GM18526 (cell line): ENCODE data around the gene KCNJ12.

Experiments
- POLR2A ChIP-seq: IDR thresholded peaks from 3 replicates; pipeline ENCODE4 v1.6.1; 2011; ENCODE audit not compliant: insufficient read length; ENCODE audit errors: extremely low read depth

Gene KCNJ12

DNA sequence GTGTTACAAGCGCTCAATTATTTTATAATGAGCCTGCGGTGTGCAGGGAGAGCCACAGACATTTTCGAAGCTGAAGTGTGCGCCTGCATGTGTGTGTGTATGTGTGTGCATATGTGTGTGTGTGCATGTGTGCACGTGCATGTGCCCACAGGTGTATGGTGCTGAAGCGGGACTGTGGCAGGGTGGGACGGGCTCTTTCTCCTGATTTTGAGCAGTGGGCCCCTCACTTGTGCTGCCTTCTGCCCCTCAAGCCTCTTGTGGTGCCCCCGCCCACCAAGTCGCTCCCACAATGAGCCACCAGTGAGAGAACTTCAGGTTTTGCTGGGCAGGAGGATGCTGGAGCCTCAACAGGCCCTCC lies 16.7 kb upstream of the KCNJ12 start:
- no peak for TF ChIP-seq POLR2A

DNA sequence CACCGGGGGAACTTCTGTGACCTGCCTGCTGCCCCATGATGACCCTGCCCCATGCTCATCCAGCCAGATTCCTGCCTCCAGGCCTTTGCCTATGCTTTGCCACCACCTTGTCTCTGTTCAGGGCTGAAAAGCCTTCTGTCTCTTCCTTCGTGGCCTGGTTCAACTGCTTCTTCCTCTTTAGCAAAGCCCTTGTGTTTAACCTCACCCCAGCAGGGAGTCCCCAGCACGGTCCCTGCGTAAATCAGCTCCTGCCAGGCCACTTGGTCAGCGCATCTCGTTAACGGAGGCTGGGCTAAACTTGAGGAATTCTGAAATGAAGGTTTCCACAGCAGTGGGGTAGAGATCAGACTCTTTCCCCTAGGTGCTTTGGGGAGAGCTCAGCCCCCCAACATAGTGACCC lies 16.1 kb upstream of the KCNJ12 start:
- no peak for TF ChIP-seq POLR2A

DNA sequence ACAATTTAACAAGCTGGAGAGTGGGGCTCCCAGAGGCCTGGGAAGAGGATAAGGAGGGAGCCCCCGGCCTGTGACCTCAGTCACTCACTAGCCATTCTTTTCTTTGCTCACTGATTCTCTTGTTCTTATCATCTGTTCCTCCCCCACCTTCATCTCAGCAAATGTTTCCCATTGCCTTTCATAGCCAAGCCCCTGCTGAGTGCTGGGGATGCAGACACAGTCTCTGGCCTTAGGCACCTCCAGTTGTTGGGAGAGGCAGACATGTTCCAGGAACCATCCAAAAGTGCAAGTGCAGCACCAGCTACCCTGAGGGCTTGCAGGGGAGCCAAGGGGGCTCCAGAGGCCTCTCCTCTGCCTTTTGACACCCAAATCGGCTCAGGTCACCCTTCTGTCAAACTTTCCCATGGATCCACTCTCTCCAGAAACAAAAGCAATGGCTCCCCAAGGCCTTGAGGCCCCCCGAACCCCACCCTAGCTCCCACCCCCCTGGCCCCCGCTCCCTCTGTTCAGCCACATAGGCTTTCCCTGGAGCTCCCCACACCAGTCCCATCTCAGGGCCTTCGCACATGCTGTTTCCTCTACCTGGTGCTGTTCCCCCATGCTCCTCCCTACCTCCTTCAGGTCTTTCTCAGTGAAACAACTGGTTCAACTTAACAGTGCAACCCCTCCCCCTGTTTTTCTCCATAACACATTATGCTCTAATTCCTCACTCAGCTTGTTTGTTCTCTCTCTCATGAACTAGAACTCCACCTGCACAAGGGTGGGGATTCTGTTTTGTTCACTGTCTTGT lies 14.9 kb upstream of the KCNJ12 start:
- TF ChIP-seq POLR2A: no peak

DNA sequence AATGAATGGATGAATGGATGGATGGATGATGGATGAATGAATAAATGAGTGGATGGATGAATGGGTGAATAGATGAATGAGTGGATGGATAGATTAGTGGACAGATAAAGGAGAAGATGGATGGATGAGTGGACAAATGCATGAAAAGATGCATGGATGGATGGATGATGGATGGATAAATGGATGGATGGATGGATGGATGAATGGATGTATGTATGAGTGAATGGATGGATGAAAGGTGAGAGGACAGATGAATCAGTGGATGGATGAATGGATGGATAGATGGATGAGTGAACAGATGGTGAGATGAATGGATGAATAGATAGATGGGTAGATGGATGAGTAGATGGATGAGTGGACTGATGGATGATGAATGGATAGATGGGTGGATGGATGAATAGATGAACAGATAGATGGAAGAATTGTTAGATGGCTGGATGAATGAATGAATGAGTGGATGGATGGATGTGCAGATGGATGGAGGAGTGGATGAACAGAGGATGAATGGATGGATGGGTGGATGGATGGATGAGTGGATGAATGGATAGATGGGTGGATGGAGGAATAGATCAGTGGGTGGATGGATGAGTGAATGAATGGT lies 13.7 kb upstream of the KCNJ12 start:
- no peak for TF ChIP-seq POLR2A

DNA sequence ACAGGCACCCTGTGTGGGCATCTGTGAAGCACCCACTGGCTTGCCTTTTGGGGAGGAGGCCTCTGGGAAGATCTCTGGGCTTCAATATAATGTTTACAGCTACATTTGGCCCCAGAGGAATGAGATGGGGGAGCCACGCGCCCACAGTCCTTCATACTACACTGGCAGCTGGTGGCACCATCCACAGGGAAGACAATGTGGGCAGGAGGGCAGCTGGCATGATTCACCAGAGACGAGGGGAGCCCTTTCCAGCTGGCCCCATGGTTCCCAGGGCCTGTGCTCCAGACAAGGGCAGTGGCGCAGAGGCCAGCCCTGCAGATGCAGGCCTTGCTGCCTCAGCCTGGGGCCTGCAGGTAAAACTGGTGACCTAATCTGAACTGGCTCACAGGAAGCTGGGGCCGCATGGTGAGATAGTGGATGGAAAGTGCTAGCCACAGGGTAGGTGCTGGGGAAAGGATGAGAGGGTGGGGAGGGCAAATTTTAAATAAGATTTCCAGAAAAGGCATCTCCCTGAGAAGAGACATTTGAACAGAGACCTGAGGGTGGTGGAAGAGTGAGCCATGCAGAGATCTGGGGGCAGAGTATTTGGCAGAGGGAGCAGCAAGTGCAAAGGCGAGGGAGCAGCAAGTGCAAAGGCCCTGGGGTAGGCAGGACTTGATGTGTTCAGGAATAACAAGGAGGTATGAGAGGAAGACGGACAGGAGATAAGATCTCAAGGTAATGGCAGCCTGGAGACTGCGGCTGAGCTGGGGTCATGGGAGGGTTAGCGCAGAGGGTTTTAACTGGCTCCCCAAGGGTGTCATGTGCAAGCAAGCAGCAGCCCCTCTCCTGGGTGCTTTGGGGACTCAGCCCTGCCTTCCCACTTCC lies 12.1 kb upstream of the KCNJ12 start:
- TF ChIP-seq POLR2A: no peak

DNA sequence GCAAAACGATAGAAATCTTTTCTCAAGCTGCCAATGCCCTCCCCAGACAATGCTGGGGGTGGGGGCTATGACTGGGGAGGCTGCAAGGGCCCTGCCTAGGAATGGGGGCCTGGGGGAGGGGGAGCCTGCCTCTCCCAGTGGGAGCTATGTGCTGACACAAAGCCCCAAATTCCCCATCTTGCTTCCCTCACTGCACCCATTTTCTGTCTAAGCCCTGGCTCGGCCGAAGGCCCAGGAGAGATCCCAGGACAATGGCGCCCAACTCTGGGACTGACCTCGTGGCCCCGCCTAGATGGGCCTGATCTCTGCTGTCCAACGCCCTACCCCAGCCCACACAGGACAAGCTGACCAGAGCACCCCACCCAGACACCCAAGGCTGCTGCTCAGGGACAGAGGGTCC lies 11.1 kb upstream of the KCNJ12 start:
- no peak for TF ChIP-seq POLR2A

DNA sequence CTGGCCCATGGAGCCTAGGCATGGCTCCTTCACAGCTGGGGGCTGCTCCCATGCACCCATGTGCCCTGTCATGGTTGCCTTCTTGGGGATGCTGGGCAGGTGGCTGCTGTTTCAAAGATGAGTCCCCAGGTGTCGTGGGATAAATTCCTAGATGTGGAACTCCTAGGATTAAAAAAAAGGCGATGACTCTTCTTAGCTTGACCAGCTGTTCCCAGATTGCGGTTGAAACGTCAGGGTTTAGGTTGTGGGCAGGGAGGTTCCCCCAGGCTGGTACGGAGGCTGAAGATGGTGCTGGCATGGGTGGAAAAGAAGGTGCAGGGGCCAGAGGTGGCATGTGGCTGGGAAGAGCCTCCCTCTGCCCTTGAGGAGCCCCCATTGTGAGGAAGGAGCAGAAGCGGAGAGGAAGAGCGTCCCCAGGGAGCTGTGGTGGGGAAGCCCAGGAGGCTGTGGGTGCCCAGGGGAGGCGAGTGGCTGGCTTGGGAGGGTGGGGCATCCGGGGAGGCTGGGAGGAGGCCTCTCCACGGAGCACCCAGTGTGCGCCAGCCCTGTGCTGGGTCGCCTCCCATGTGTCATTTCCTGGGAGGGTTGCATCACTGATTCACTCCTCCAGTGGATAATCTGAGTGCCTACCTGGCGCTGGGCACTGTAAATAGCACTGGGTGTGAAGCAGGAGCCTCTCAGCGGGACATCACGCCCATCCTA lies 7.5 kb upstream of the KCNJ12 start:
- no peak for TF ChIP-seq POLR2A

DNA sequence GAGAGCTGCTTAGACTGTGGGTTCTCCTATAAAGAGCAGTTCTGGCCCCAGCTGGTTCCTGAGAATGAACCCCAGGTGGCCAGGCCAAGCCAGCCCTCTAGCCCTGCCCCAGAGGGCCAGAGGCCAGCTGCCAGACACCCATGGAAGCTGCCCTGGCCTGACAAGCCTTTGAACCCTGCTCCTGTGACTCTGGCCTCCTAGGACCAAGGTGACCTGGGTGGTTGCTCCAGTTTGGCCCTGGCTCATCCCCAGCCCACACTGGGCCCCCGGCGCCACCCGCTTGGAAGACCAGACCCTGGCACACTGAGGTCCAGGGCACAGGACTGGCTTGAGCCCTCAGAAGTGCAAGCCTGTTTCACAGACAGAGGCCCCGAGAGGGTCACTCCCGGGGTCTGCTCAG lies 6.8 kb upstream of the KCNJ12 start:
- TF ChIP-seq POLR2A: no peak

DNA sequence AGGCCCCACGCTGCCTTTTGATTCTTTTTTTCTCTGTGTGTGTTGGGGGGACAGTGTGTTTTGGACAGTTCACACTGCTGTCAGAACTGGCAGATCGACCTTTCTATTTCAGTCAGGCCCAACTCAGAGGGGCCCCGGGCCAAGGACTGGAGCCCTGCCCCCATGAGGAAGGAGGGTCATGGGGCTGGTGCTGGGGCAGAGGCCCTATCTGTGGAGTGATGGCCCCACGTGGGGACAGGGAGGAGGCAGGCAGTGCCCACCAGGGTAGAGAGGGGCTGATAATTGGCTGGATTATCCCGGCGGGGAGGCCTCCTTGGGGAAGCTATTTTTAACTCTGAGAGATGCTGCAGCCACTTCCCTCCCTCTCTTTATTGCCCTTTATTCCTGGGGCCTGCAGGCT lies 5.7 kb upstream of the KCNJ12 start:
- TF ChIP-seq POLR2A: no peak

DNA sequence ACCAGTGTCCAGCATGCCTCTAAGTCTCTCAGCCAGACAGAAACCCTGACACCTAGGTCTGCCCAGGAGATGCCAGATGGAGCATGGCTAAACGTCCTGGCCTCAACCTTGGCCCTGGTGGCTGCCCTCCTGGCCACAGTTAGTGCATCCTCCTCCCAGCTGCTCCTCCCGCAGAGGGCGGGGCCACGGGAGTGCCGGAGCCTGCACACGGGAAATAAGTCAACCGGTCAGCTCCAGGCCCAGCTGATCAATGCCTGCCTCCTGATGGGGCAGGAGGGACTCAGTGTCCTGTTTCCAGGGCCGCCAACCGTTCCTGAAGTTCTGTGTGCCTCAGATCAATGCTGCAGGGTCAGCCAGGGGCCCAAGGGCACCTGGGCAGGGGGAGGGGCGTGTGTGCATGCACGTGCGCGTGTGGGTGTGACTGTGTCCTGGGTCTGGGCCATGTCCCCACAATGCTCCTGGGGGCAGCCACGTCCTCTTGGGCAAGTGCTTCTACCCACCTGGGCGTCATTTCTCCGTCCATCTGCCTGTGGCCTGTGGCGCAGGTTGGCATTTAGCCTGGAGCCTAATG lies 4.6 kb upstream of the KCNJ12 start:
- TF ChIP-seq POLR2A: no peak

DNA sequence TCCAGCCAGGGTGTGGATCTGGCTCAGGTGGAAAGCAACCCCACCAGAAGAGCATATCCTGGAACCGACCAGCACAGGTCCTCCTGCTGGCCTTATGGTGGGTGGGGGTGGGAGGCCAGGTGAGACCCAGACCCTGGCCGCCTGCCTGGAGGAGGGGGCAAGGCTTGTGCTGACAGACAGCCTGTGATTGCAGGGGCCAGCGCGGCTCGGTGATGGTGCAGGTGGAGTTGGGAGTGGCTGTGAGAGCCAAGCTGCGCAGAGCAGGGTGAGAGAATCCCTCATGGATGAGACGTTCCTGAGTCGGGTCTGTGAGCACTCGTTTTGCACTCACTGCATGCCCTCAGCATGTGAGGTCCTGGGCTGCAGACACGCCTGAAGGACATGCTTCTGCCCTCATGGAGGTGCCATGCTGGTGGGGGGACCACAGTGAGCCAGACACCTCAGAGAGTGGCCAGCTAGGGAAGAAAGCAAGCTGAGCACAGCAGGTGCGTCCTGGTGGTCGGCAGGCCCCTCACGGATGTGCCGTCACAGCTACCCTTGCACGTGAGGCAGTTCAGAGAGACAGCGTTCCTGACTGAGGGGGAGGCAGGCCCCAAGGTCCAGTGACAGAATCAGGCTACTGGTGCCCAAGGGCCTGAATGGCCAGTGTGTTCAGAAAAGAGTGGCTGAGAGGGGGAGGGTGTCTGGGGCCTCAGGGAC lies 3.8 kb upstream of the KCNJ12 start:
- no peak for TF ChIP-seq POLR2A

DNA sequence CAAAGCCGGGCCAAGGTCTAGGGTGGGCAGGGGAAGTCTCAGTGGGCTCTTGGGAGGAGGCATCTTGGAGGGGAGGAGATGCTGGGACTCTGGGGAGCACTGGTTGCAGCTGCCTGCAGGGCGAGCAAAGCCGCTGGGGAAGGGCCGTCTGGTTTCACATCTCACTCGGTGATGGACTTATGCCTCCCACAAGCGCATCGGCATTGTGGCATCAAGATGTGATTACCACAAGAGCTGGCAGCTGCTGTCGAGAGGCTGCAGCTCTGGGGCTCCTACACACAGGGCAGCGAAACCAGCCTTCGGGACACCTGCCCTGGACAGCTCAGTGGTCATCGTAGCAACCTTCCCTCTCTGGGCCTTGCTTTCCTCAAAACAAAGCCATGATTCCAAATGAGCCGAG lies 3.1 kb upstream of the KCNJ12 start:
- TF ChIP-seq POLR2A: no peak

DNA sequence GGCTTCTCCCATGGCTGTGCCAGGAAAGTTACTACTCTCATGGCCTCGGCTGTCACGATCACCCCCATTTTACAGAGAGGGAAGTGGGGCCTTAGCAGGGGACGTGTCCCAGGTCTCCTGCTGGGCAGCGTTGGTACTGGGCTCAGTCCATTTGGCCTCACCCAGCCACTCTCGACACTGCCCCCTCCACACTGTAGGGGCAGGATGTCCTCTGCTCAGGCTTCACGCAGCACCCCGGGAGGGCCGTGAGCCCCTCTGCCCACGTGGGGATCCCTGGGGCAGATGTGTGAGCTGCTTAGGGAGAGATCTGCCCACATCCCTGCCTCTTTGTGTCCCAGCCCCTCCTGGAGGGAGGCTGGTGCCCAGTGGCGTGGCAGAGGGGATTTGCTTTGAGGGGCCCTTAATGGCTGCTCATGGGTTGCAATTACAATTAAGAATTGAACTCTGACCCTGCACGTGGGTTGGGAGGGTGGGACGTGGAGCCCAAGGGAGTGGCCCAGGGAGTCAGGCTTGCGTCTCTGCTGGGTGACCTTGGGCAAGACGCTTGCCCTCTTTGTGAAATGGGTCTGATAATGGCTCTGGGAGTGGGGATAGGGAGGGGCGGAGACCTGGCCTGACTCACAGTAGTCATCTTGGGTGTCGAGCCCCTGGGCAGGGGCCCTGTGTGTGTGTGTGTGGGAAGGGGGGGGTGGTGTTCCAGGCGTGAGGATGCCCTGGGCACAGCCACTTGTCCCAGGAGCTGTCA lies 2.3 kb upstream of the KCNJ12 start:
- TF ChIP-seq POLR2A: no peak

DNA sequence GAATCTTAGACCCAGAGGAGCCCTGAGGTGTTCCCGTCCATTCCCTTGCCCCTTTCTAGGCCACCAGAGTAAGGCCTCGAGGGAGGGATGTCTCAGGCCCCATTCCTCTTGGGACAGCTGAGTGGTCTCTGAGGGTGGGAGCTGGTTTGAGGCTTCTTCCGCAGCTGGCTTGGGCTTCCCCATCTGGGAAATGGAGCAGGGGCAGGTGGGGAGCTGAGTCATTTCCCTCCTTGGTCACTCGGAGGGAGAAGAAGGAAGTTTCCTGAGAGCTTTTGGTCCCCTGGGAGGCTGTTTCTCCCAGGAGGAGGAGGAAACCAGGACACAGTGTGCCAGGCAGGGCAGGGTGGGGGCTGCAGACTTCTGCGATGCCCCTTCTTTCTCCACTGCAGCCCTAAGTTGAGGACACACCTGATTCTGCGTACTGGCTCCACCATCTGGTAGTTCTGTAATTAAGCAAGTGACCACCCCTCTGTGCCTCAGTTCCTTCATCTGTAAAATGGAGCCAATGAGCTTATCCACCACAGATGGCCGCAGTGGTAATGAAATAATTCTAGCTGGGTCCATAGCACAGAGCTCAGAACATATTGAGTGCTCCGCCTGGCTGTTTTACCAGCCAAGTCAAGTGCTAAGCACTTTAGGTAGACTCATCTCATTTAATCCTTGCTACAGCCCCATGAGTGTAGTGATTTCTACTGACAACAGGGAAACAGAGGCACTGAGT lies 1.6 kb upstream of the KCNJ12 start:
- TF ChIP-seq POLR2A: no peak

DNA sequence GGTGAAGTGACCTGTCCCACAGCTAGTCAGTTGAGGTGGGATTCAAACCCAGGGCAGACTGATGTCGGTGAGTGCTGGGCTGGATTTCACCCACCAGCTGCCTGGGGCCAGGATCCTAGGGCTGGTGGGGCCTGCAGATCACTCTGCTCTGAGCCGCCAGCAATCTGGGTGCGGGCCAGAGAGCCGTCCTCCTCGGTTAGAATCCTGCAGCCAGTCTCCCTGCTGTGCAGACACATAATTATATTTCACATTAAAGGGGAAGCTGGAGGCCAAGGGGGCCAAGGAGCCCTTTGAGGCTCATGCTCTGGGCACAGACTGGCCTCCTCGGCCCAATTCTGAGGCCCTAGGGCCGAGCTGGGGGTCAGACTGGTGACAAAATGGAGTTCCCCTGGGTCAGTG lies 996 bp upstream of the KCNJ12 start:
- no peak for TF ChIP-seq POLR2A
